ENCODE measurements around the gene STK33. TPM values are rescaled to one million over a fixed set of nuclear protein-coding genes. Genes with fewer than 3 reads are reported as not detected.

Gene STK33
- total RNA-seq, 2 donors from 2014 or later = 22.7 to 26.8 TPM

DNA sequence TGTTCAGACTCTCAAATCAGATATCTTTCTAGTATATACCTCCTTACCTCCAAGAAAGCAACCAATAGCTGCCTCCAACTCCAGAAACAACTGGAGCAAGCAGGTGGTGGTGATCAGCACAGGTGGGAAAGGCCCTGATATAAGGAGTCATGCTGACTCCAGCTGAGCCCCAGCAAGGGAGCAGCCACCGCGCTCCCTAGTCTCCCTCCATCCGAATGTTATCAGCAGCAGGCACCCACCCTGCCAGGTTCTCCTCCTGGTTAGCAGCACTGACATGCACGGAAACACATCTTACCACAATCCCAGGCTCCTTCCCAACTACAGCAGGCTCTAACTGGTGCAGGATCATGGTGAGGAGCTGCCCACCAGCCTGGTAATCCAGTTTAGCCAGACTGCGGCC, 18.5 kb upstream of the STK33 start:
- Histone ChIP-seq H3K27me3 (ENCODE audit: control insufficient read depth, insufficient read depth, low read length, poor library complexity, severe bottlenecking) (no peaks in the 10 kb centered on the region), H3K9ac (ENCODE audit: extremely low read depth, low read length, poor library complexity, severe bottlenecking) (no peak overlapping the region), H3K4me1 (ENCODE audit: control insufficient read depth, insufficient read depth, low read length) (peaks cover 9% of the 10 kb centered on the region), H3K27ac (ENCODE audit: low read depth, low read length) (no peak overlapping the region), H3K9me3 (ENCODE audit: control insufficient read depth, low read length) (no peaks in the 10 kb centered on the region), H3K4me3 (ENCODE audit: low read length) (no peak overlapping the region), H3K36me3 (ENCODE audit: control insufficient read depth, insufficient read depth, low read length) (no peaks in the 10 kb centered on the region)
- TF ChIP-seq, protein P1, sequence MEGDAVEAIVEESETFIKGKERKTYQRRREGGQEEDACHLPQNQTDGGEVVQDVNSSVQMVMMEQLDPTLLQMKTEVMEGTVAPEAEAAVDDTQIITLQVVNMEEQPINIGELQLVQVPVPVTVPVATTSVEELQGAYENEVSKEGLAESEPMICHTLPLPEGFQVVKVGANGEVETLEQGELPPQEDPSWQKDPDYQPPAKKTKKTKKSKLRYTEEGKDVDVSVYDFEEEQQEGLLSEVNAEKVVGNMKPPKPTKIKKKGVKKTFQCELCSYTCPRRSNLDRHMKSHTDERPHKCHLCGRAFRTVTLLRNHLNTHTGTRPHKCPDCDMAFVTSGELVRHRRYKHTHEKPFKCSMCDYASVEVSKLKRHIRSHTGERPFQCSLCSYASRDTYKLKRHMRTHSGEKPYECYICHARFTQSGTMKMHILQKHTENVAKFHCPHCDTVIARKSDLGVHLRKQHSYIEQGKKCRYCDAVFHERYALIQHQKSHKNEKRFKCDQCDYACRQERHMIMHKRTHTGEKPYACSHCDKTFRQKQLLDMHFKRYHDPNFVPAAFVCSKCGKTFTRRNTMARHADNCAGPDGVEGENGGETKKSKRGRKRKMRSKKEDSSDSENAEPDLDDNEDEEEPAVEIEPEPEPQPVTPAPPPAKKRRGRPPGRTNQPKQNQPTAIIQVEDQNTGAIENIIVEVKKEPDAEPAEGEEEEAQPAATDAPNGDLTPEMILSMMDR (conservative IDR thresholded peaks at IDR 0.05) = no peak
- Mint-ChIP-seq H3K36me3 (ENCODE audit: low read depth) (no peaks in the 10 kb centered on the region), H3K4me3 (no peak overlapping the region), H3K9me3 (no peaks in the 10 kb centered on the region), H3K27ac (no peak overlapping the region), H3K27me3 (ENCODE audit: insufficient read depth) (peaks cover 3% of the 10 kb centered on the region), H3K4me1 (peaks cover 13% of the 10 kb centered on the region)
- 95 to 97% methylated on average over 5 of the region's 5 CpGs for WGBS, 2 experiments (ENCODE audit: insufficient coverage in 1 of 2, insufficient read length in 1 of 2)
- peak; percentile 43 for DNase-seq

GRCh38 chr11:8610532-8611116, 16.6 kb upstream of the STK33 start:
- Histone ChIP-seq H3K9me3 (ENCODE audit: control insufficient read depth, low read length) (no peaks in the 10 kb centered on the region), H3K4me3 (ENCODE audit: low read length) (no peak overlapping the region), H3K36me3 (ENCODE audit: control insufficient read depth, insufficient read depth, low read length) (no peaks in the 10 kb centered on the region), H3K27ac (ENCODE audit: low read depth, low read length) (no peak overlapping the region), H3K4me1 (ENCODE audit: control insufficient read depth, insufficient read depth, low read length) (peaks cover 4% of the 10 kb centered on the region), H3K9ac (ENCODE audit: extremely low read depth, low read length, poor library complexity, severe bottlenecking) (no peak overlapping the region), H3K27me3 (ENCODE audit: control insufficient read depth, insufficient read depth, low read length, poor library complexity, severe bottlenecking) (no peaks in the 10 kb centered on the region)
- H3K4me3 Mint-ChIP-seq = no peak overlapping the region
- 80 to 83% methylated on average over 5 to 7 of the region's 7 CpGs for WGBS, 2 experiments (ENCODE audit: insufficient coverage in 1 of 2, insufficient read length in 1 of 2)
- DNase-seq = peak; percentile 50
- no peaks in the 10 kb centered on the region for H3K36me3 Mint-ChIP-seq (ENCODE audit: low read depth)
- H3K27me3 Mint-ChIP-seq (ENCODE audit: insufficient read depth) = no peaks in the 10 kb centered on the region
- no peaks in the 10 kb centered on the region for H3K9me3 Mint-ChIP-seq
- H3K4me1 Mint-ChIP-seq = peaks cover 4% of the 10 kb centered on the region
- TF ChIP-seq, protein P1 (conservative IDR thresholded peaks at IDR 0.05) = no peak
- no peak overlapping the region for H3K27ac Mint-ChIP-seq

DNA sequence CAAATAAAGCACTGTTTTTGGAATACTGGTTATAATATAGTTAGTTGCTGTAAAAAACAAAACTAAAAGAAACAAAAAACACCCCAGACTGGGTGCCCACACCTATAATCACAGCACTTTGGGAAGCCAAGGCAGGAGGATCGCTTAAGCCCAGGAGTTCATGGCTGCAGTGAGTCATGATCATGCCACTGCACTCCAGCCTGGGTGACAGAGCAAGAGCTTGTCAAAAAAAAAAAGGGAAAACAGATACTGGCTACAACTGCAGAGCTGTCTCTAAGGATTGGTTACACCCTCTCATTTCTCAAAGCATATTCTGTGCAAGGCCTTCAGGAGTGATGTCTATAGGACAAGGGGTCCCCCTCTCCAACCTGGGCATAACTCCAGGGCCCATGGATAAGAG, 14.6 kb upstream of the STK33 start:
- no peak overlapping the region for H3K27ac Mint-ChIP-seq
- H3K36me3 Mint-ChIP-seq (ENCODE audit: low read depth) = no peaks in the 10 kb centered on the region
- no peaks in the 10 kb centered on the region for H3K9me3 Mint-ChIP-seq
- no peak overlapping the region for H3K9ac ChIP-seq (ENCODE audit: extremely low read depth, low read length, poor library complexity, severe bottlenecking)
- H3K27me3 ChIP-seq (ENCODE audit: control insufficient read depth, insufficient read depth, low read length, poor library complexity, severe bottlenecking) = no peaks in the 10 kb centered on the region
- TF ChIP-seq, protein P1 (conservative IDR thresholded peaks at IDR 0.05) = no peak
- H3K4me1 ChIP-seq (ENCODE audit: control insufficient read depth, insufficient read depth, low read length) = peaks cover 4% of the 10 kb centered on the region
- no peak overlapping the region for H3K27ac ChIP-seq (ENCODE audit: low read depth, low read length)
- WGBS, 2 experiments (ENCODE audit: insufficient coverage in 1 of 2, insufficient read length in 1 of 2) = 95 to 100% methylated on average over 1 of the region's 1 CpG
- no peak overlapping the region for H3K4me3 Mint-ChIP-seq
- no peaks in the 10 kb centered on the region for H3K27me3 Mint-ChIP-seq (ENCODE audit: insufficient read depth)
- peaks cover 4% of the 10 kb centered on the region for H3K4me1 Mint-ChIP-seq
- H3K9me3 ChIP-seq (ENCODE audit: control insufficient read depth, low read length) = no peaks in the 10 kb centered on the region
- H3K4me3 ChIP-seq (ENCODE audit: low read length) = no peak overlapping the region
- peak; percentile 10 for DNase-seq
- H3K36me3 ChIP-seq (ENCODE audit: control insufficient read depth, insufficient read depth, low read length) = no peaks in the 10 kb centered on the region

Measured in endodermal cell (in vitro differentiated cells).